ENCODE data around the gene KATNAL1.

DNA sequence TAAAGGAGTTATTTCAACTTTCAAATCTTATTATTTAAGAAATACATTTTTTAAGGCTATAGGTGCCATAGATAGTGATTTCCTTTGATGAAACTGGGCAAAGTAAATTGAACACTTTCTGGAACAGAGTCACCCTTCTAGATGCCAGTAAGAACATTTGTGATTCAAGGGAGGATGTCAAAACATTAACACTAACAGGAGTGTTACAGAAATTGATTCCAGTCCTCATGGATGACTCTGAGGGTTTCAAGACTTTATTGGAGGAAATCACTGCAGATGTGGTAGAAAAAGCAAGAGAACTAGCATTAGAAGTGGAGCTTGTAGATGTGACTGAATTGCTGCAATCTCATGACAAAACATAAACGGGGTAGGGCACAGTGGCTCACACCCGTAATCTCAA, 12.2 kb downstream of the KATNAL1 start:
- TF ChIP-seq, protein P1, sequence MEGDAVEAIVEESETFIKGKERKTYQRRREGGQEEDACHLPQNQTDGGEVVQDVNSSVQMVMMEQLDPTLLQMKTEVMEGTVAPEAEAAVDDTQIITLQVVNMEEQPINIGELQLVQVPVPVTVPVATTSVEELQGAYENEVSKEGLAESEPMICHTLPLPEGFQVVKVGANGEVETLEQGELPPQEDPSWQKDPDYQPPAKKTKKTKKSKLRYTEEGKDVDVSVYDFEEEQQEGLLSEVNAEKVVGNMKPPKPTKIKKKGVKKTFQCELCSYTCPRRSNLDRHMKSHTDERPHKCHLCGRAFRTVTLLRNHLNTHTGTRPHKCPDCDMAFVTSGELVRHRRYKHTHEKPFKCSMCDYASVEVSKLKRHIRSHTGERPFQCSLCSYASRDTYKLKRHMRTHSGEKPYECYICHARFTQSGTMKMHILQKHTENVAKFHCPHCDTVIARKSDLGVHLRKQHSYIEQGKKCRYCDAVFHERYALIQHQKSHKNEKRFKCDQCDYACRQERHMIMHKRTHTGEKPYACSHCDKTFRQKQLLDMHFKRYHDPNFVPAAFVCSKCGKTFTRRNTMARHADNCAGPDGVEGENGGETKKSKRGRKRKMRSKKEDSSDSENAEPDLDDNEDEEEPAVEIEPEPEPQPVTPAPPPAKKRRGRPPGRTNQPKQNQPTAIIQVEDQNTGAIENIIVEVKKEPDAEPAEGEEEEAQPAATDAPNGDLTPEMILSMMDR (IDR thresholded peaks at IDR 0.05 in 2 of 3, conservative IDR thresholded peaks at IDR 0.05 in 1 of 3; ENCODE audit: control insufficient read depth in 2 of 3, extremely low read depth in 1 of 3, insufficient read depth in 1 of 3, low read depth in 3 of 3, low read length in 3 of 3): no peak
- TF ChIP-seq, protein P2, sequence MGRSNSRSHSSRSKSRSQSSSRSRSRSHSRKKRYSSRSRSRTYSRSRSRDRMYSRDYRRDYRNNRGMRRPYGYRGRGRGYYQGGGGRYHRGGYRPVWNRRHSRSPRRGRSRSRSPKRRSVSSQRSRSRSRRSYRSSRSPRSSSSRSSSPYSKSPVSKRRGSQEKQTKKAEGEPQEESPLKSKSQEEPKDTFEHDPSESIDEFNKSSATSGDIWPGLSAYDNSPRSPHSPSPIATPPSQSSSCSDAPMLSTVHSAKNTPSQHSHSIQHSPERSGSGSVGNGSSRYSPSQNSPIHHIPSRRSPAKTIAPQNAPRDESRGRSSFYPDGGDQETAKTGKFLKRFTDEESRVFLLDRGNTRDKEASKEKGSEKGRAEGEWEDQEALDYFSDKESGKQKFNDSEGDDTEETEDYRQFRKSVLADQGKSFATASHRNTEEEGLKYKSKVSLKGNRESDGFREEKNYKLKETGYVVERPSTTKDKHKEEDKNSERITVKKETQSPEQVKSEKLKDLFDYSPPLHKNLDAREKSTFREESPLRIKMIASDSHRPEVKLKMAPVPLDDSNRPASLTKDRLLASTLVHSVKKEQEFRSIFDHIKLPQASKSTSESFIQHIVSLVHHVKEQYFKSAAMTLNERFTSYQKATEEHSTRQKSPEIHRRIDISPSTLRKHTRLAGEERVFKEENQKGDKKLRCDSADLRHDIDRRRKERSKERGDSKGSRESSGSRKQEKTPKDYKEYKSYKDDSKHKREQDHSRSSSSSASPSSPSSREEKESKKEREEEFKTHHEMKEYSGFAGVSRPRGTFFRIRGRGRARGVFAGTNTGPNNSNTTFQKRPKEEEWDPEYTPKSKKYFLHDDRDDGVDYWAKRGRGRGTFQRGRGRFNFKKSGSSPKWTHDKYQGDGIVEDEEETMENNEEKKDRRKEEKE (IDR thresholded peaks at IDR 0.05): no peak
- no peak for TF ChIP-seq SIN3A (IDR thresholded peaks at IDR 0.05; ENCODE audit: low read depth, low read length)
- TF ChIP-seq RFX5 (IDR thresholded peaks at IDR 0.05; ENCODE audit: low read depth, low read length): no peak
- TF ChIP-seq POLR2A (IDR thresholded peaks at IDR 0.05; ENCODE audit: low read depth, low read length): no peak
- TF ChIP-seq TCF3 (IDR thresholded peaks at IDR 0.05; ENCODE audit: borderline replicate concordance, insufficient read depth, low read depth, low read length): no peak
- TF ChIP-seq CHD4 (IDR thresholded peaks at IDR 0.05): no peak
